Astrocyte (in vitro differentiated cells and primary cell): ENCODE results near the gene CUTA.

Experiments
- EZH2 ChIP-seq: IDR thresholded peaks from 2 replicates; pipeline ENCODE4 v1.6.1; 2012; ENCODE audit warnings: mild to moderate bottlenecking, low read length, inconsistent platforms; ENCODE audit not compliant: insufficient read depth
- TF ChIP-seq, protein P1 (sequence below): IDR thresholded peaks from 2 replicates; pipeline ENCODE4 v1.5.1; 2011; ENCODE audit warnings: low read depth, mild to moderate bottlenecking, inconsistent platforms, low read length, moderate library complexity; ENCODE audit not compliant: insufficient read depth

DNA sequence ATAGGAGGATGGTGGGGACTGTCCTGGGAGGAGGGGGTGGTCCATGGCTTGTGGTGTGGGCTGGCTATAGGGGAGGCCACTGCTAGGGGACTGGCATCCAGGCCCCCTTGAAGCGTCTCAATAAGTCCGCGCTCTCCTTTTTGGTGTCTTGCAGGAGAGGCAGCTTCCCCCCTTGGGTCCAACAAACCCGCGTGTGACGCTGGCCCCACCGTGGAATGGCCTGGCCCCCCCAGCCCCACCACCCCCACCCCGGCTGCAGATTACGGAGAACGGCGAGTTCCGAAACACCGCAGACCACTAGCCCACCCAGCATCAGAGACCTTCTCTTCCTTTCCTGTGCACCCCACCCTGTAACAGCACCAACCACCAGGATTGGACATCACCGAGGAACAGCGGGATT, 33.7 kb upstream of the CUTA start:
- TF ChIP-seq, protein P1, sequence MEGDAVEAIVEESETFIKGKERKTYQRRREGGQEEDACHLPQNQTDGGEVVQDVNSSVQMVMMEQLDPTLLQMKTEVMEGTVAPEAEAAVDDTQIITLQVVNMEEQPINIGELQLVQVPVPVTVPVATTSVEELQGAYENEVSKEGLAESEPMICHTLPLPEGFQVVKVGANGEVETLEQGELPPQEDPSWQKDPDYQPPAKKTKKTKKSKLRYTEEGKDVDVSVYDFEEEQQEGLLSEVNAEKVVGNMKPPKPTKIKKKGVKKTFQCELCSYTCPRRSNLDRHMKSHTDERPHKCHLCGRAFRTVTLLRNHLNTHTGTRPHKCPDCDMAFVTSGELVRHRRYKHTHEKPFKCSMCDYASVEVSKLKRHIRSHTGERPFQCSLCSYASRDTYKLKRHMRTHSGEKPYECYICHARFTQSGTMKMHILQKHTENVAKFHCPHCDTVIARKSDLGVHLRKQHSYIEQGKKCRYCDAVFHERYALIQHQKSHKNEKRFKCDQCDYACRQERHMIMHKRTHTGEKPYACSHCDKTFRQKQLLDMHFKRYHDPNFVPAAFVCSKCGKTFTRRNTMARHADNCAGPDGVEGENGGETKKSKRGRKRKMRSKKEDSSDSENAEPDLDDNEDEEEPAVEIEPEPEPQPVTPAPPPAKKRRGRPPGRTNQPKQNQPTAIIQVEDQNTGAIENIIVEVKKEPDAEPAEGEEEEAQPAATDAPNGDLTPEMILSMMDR: no peak
- no peak for TF ChIP-seq EZH2
